Measurements from ENCODE around the gene MPRIP. TPM values are rescaled to one million over a fixed set of nuclear protein-coding genes. Genes with fewer than 3 reads are reported as not detected.
A peak's percentile ranks its signal among the peaks of the same experiment; 100 is the strongest.
"Not testable (repeated sequence)": the region's sequence is repeated elsewhere in the genome, so short reads cannot be mapped to it uniquely, and the experiment has no call there.

Gene MPRIP
- total RNA-seq, 1 experiment from 2014 or later, result 443 TPM

- H3K79me2 ChIP-seq (ENCODE audit: low read depth), result peaks cover 40% of the 10 kb centered on the region
- ChIA-PET POLR2A (ENCODE audit: unreplicated experiment) (interaction anchor here (0.6 to 1.0 kb wide), 4 partner anchors 12 to 437 kb away, joined by 3 to 17 read pairs (median 8); no protein-coding TSS in a partner anchor), CTCF (interaction anchor here (1.2 kb wide), 1 partner anchor 37 kb away, joined by 3 read pairs; no protein-coding TSS in a partner anchor)
- not testable (repeated sequence) for H3K27me3 ChIP-seq (ENCODE audit: insufficient read depth, low read depth); H4K20me1 ChIP-seq (ENCODE audit: insufficient read depth); BruUV-seq (replicated peaks); H3K9me3 ChIP-seq (ENCODE audit: insufficient read depth, low read depth); H3K9me2 ChIP-seq (ENCODE audit: insufficient read depth); H2AFZ ChIP-seq; H3K36me3 ChIP-seq (ENCODE audit: low read depth)
- DNase-seq, result peak; percentile 94 to 96
- peak overlapping the region; percentile 39; the same call in 1 of the 2 replicates for H3K4me3 ChIP-seq
- peaks cover 74% of the 10 kb centered on the region for H3K4me1 ChIP-seq (replicated peaks; ENCODE audit: insufficient read depth)
- peak overlapping the region; percentile 75 for H3K4me2 ChIP-seq
- H3K27ac ChIP-seq, result peak overlapping the region; percentile 98
- intact Hi-C loops (cut with micrococcal nuclease; ENCODE audit: unreplicated experiment), result loop anchor here (1.0 to 5.0 kb wide), 3 partner anchors 14 to 727 kb away; no protein-coding TSS in a partner anchor
- H3F3A ChIP-seq (ENCODE audit: insufficient read depth, low read depth), result peaks cover 57% of the 10 kb centered on the region
These were observed 27.5 kb upstream of the MPRIP start for GRCh38 chr17:17014748-17015124.

- Histone ChIP-seq H2AFZ (no peak overlapping the region), H3K4me1 (replicated peaks; ENCODE audit: insufficient read depth) (peaks cover 75% of the 10 kb centered on the region), H3F3A (ENCODE audit: insufficient read depth, low read depth) (peaks cover 57% of the 10 kb centered on the region), H3K79me2 (ENCODE audit: low read depth) (peaks cover 40% of the 10 kb centered on the region), H3K9me3 (ENCODE audit: insufficient read depth, low read depth) (no peaks in the 10 kb centered on the region), H3K27me3 (ENCODE audit: insufficient read depth, low read depth) (no peaks in the 10 kb centered on the region), H3K4me3 (peak overlapping the region; percentile 39; the same call in 1 of the 2 replicates), H3K36me3 (ENCODE audit: low read depth) (no peaks in the 10 kb centered on the region), H3K9me2 (ENCODE audit: insufficient read depth) (no peaks in the 10 kb centered on the region), H3K27ac (peak overlapping the region; percentile 98), H4K20me1 (ENCODE audit: insufficient read depth) (no peaks in the 10 kb centered on the region), H3K4me2 (peak overlapping the region; percentile 75)
- peak in 1 of 2 experiments; percentile 57 for DNase-seq
- intact Hi-C loops (cut with micrococcal nuclease; ENCODE audit: unreplicated experiment), result loop anchor here (5.0 kb wide), 1 partner anchor 728 kb away; no protein-coding TSS in a partner anchor
- POLR2A ChIA-PET (ENCODE audit: unreplicated experiment), result interaction anchor here (0.6 to 1.0 kb wide), 6 partner anchors 11 to 957 kb away, joined by 3 to 17 read pairs (median 6); partner anchors contain the start of genes DRC3 and TOM1L2
- BruUV-seq (replicated peaks), result TSS peak; percentile 44
- CTCF ChIA-PET, result interaction anchor here (1.2 to 1.4 kb wide), 2 partner anchors 13 to 37 kb away, joined by 3 to 6 read pairs; no protein-coding TSS in a partner anchor
- TF ChIP-seq CTCF (conservative IDR thresholded peaks at IDR 0.05) (no peak), EZH2 (IDR thresholded peaks at IDR 0.05; ENCODE audit: low read depth) (no peak)
These were observed 27.0 kb upstream of the MPRIP start for GRCh38 chr17:17015230-17015629.

GRCh38 chr17:17016199-17017197, 25.8 kb upstream of the MPRIP start:
- H3K36me3 ChIP-seq (ENCODE audit: low read depth); H3K9me3 ChIP-seq (ENCODE audit: insufficient read depth, low read depth); H2AFZ ChIP-seq; H4K20me1 ChIP-seq (ENCODE audit: insufficient read depth); BruUV-seq (replicated peaks); H3K27me3 ChIP-seq (ENCODE audit: insufficient read depth, low read depth); H3K4me3 ChIP-seq; H3K9me2 ChIP-seq (ENCODE audit: insufficient read depth): not testable (repeated sequence)
- peaks cover 88% of the 10 kb centered on the region for H3K4me1 ChIP-seq (replicated peaks; ENCODE audit: insufficient read depth)
- CTCF ChIA-PET, result interaction anchor here (0.6 to 1.4 kb wide), 2 partner anchors 9 to 12 kb away, joined by 3 to 6 read pairs; no protein-coding TSS in a partner anchor
- peak; percentile 49 to 83 for DNase-seq
- intact Hi-C loops (cut with micrococcal nuclease; ENCODE audit: unreplicated experiment), result loop anchor here (5.0 kb wide), 1 partner anchor 729 kb away; no protein-coding TSS in a partner anchor
- H3K27ac ChIP-seq, result peak overlapping the region; percentile 98
- peaks cover 68% of the 10 kb centered on the region for H3F3A ChIP-seq (ENCODE audit: insufficient read depth, low read depth)
- POLR2A ChIA-PET (ENCODE audit: unreplicated experiment), result interaction anchor here (0.5 to 1.1 kb wide), 2 partner anchors 12 to 156 kb away, joined by 4 to 14 read pairs; no protein-coding TSS in a partner anchor
- peaks cover 45% of the 10 kb centered on the region for H3K79me2 ChIP-seq (ENCODE audit: low read depth)
- H3K4me2 ChIP-seq, result peak overlapping the region; percentile 75

All from PC-9 (cell line).